ENCODE results near the gene RFWD3.

DNA sequence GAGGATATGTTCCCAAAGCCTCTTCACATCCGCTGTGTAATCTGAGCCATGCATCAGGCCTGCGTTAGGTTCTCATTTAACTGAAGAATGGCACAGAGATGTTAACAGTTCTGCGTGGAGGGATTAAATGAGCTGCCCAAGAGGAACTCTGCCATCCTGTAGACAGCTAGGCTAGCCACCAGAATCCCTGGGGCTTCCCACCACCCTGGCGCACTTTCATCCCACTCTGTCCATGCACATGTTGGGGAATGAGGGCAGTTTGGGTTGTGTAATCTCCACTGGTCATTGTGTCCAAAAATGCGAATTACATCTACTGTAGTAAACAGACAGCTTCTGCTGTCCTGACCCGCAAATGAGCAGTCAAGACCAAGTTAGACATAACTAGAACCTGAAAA is 58.7 kb downstream of the RFWD3 start:
- TF ChIP-seq, protein P1, sequence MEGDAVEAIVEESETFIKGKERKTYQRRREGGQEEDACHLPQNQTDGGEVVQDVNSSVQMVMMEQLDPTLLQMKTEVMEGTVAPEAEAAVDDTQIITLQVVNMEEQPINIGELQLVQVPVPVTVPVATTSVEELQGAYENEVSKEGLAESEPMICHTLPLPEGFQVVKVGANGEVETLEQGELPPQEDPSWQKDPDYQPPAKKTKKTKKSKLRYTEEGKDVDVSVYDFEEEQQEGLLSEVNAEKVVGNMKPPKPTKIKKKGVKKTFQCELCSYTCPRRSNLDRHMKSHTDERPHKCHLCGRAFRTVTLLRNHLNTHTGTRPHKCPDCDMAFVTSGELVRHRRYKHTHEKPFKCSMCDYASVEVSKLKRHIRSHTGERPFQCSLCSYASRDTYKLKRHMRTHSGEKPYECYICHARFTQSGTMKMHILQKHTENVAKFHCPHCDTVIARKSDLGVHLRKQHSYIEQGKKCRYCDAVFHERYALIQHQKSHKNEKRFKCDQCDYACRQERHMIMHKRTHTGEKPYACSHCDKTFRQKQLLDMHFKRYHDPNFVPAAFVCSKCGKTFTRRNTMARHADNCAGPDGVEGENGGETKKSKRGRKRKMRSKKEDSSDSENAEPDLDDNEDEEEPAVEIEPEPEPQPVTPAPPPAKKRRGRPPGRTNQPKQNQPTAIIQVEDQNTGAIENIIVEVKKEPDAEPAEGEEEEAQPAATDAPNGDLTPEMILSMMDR (IDR thresholded peaks at IDR 0.05): no peak
- no peak for TF ChIP-seq POLR2A (IDR thresholded peaks at IDR 0.05)

All from testis (tissue), 2 donors.